Activated naive CD8-positive, alpha-beta T cell treated with anti-CD3 and anti-CD28 coated beads for 36 hours (primary cell): ENCODE results near the gene GASK1A. TPM values are rescaled to one million over a fixed set of nuclear protein-coding genes. Genes with fewer than 3 reads are reported as not detected.
"Not testable (repeated sequence)": the region's sequence is repeated elsewhere in the genome, so short reads cannot be mapped to it uniquely, and the experiment has no call there.

Experiments
- DNase-seq: peaks from one replicate; pipeline ENCODE4 v3.0.0; 2021
- H3K27ac Mint-ChIP-seq: one replicate; pipeline ENCODE4 v1.8.0; 2022; ENCODE audit warnings: mild to moderate bottlenecking, moderate library complexity, mixed read lengths
- H3K27me3 Mint-ChIP-seq: one replicate; pipeline ENCODE4 v1.8.0; 2022; ENCODE audit warnings: mild to moderate bottlenecking, mixed read lengths
- H3K36me3 Mint-ChIP-seq: one replicate; pipeline ENCODE4 v1.8.0; 2021; ENCODE audit warnings: mild to moderate bottlenecking, mixed read lengths
- H3K4me1 Mint-ChIP-seq: one replicate; pipeline ENCODE4 v1.8.0; 2021; ENCODE audit warnings: mixed read lengths
- H3K4me3 Mint-ChIP-seq: one replicate; pipeline ENCODE4 v1.8.0; 2022; ENCODE audit warnings: mild to moderate bottlenecking, moderate library complexity, mixed read lengths
- H3K9me3 Mint-ChIP-seq: one replicate; pipeline ENCODE4 v1.8.0; 2022; ENCODE audit warnings: mixed read lengths
- total RNA-seq, 2 experiments: library from RNA; stranded (reverse); gene quantifications; one replicate each; pipeline ENCODE4 v1.2.3, GENCODE V29; 2021

Gene GASK1A
- total RNA-seq, 2 experiments from 2014 or later, result 0.08 TPM; not detected in 1

GRCh38 chr3:43043793-43044192, 64.7 kb downstream of the GASK1A start:
- Mint-ChIP-seq H3K9me3 (peaks cover 18% of the 10 kb centered on the region), H3K4me1 (no peaks in the 10 kb centered on the region), H3K4me3 (no peak overlapping the region), H3K27ac (no peak overlapping the region), H3K36me3 (peaks cover 10% of the 10 kb centered on the region), H3K27me3 (no peaks in the 10 kb centered on the region)
- DNase-seq, result no peak

- peaks cover 25% of the 10 kb centered on the region for H3K9me3 Mint-ChIP-seq
- not testable (repeated sequence) for DNase-seq, H3K4me3 Mint-ChIP-seq, H3K4me1 Mint-ChIP-seq, H3K27ac Mint-ChIP-seq, H3K27me3 Mint-ChIP-seq
- peaks cover 10% of the 10 kb centered on the region for H3K36me3 Mint-ChIP-seq
Observed at GRCh38 chr3:43045079-43045478, 66.0 kb downstream of the GASK1A start.

- Mint-ChIP-seq H3K4me3 (no peak overlapping the region), H3K27ac (no peak overlapping the region), H3K36me3 (peaks cover 15% of the 10 kb centered on the region), H3K27me3 (no peaks in the 10 kb centered on the region), H3K4me1 (no peaks in the 10 kb centered on the region), H3K9me3 (peaks cover 34% of the 10 kb centered on the region)
- no peak for DNase-seq
Observed at GRCh38 chr3:43046583-43046982, 67.5 kb downstream of the GASK1A start.

GRCh38 chr3:43048470-43048869, 69.4 kb downstream of the GASK1A start:
- no peak for DNase-seq
- no peaks in the 10 kb centered on the region for H3K4me1 Mint-ChIP-seq
- no peak overlapping the region for H3K4me3 Mint-ChIP-seq
- no peaks in the 10 kb centered on the region for H3K27me3 Mint-ChIP-seq
- H3K36me3 Mint-ChIP-seq, result peaks cover 15% of the 10 kb centered on the region
- H3K27ac Mint-ChIP-seq, result no peak overlapping the region
- peaks cover 44% of the 10 kb centered on the region for H3K9me3 Mint-ChIP-seq

- no peaks in the 10 kb centered on the region for H3K27me3 Mint-ChIP-seq
- H3K27ac Mint-ChIP-seq, result no peak overlapping the region
- no peak for DNase-seq
- peaks cover 5% of the 10 kb centered on the region for H3K36me3 Mint-ChIP-seq
- H3K4me3 Mint-ChIP-seq, result no peak overlapping the region
- H3K9me3 Mint-ChIP-seq, result peaks cover 28% of the 10 kb centered on the region
- H3K4me1 Mint-ChIP-seq, result no peaks in the 10 kb centered on the region
Observed at GRCh38 chr3:43053291-43053690, 74.2 kb downstream of the GASK1A start.

GRCh38 chr3:43054754-43055153, 75.6 kb downstream of the GASK1A start:
- DNase-seq, result no peak
- no peak overlapping the region for H3K4me3 Mint-ChIP-seq
- H3K4me1 Mint-ChIP-seq, result peaks cover 1% of the 10 kb centered on the region
- peaks cover 4% of the 10 kb centered on the region for H3K36me3 Mint-ChIP-seq
- no peak overlapping the region for H3K27ac Mint-ChIP-seq
- H3K9me3 Mint-ChIP-seq, result peaks cover 20% of the 10 kb centered on the region
- H3K27me3 Mint-ChIP-seq, result no peaks in the 10 kb centered on the region

GRCh38 chr3:43055393-43055792, 76.3 kb downstream of the GASK1A start:
- Mint-ChIP-seq H3K27ac (no peak overlapping the region), H3K36me3 (peaks cover 3% of the 10 kb centered on the region), H3K4me3 (no peak overlapping the region), H3K4me1 (peaks cover 8% of the 10 kb centered on the region), H3K27me3 (no peaks in the 10 kb centered on the region), H3K9me3 (peaks cover 16% of the 10 kb centered on the region)
- no peak for DNase-seq

GRCh38 chr3:43055806-43056770, 77.0 kb downstream of the GASK1A start:
- no peak overlapping the region for H3K27ac Mint-ChIP-seq
- no peak overlapping the region for H3K4me3 Mint-ChIP-seq
- no peaks in the 10 kb centered on the region for H3K36me3 Mint-ChIP-seq
- no peak for DNase-seq
- H3K9me3 Mint-ChIP-seq, result peaks cover 12% of the 10 kb centered on the region
- no peaks in the 10 kb centered on the region for H3K27me3 Mint-ChIP-seq
- H3K4me1 Mint-ChIP-seq, result peaks cover 14% of the 10 kb centered on the region

- DNase-seq, result no peak
- no peaks in the 10 kb centered on the region for H3K9me3 Mint-ChIP-seq
Observed at GRCh38 chr3:43059456-43059855, 80.3 kb downstream of the GASK1A start.

GRCh38 chr3:43061101-43061895, 82.2 kb downstream of the GASK1A start:
- no peaks in the 10 kb centered on the region for H3K9me3 Mint-ChIP-seq
- no peaks in the 10 kb centered on the region for H3K27me3 Mint-ChIP-seq
- H3K4me3 Mint-ChIP-seq, result no peak overlapping the region
- no peak for DNase-seq
- no peak overlapping the region for H3K27ac Mint-ChIP-seq
- no peaks in the 10 kb centered on the region for H3K36me3 Mint-ChIP-seq
- peaks cover 25% of the 10 kb centered on the region for H3K4me1 Mint-ChIP-seq

More at GRCh38 chr3:43059456-43059855, 80.3 kb downstream of the GASK1A start:
- no peak overlapping the region for H3K4me3 Mint-ChIP-seq
- H3K27me3 Mint-ChIP-seq, result no peaks in the 10 kb centered on the region
- no peaks in the 10 kb centered on the region for H3K36me3 Mint-ChIP-seq
- no peak overlapping the region for H3K27ac Mint-ChIP-seq
- H3K4me1 Mint-ChIP-seq, result peaks cover 25% of the 10 kb centered on the region

GRCh38 chr3:43062040-43062563, 83.0 kb downstream of the GASK1A start:
- Mint-ChIP-seq H3K27ac (no peak overlapping the region), H3K27me3 (no peaks in the 10 kb centered on the region), H3K36me3 (no peaks in the 10 kb centered on the region), H3K4me3 (no peak overlapping the region), H3K9me3 (no peaks in the 10 kb centered on the region), H3K4me1 (peaks cover 25% of the 10 kb centered on the region)
- no peak for DNase-seq

GRCh38 chr3:43062564-43063040, 83.5 kb downstream of the GASK1A start:
- Mint-ChIP-seq H3K9me3 (no peaks in the 10 kb centered on the region), H3K4me3 (no peak overlapping the region), H3K27me3 (no peaks in the 10 kb centered on the region), H3K36me3 (no peaks in the 10 kb centered on the region), H3K4me1 (peaks cover 25% of the 10 kb centered on the region), H3K27ac (no peak overlapping the region)
- DNase-seq, result no peak

- no peak overlapping the region for H3K4me3 Mint-ChIP-seq
- H3K36me3 Mint-ChIP-seq, result no peaks in the 10 kb centered on the region
- H3K4me1 Mint-ChIP-seq, result peaks cover 25% of the 10 kb centered on the region
- no peak for DNase-seq
- no peaks in the 10 kb centered on the region for H3K9me3 Mint-ChIP-seq
- no peak overlapping the region for H3K27ac Mint-ChIP-seq
- no peaks in the 10 kb centered on the region for H3K27me3 Mint-ChIP-seq
Observed at GRCh38 chr3:43063114-43063513, 84.0 kb downstream of the GASK1A start.

GRCh38 chr3:43070670-43071069, 91.6 kb downstream of the GASK1A start:
- DNase-seq, H3K9me3 Mint-ChIP-seq, H3K4me1 Mint-ChIP-seq, H3K36me3 Mint-ChIP-seq, H3K27ac Mint-ChIP-seq, H3K27me3 Mint-ChIP-seq, H3K4me3 Mint-ChIP-seq: not testable (repeated sequence)

- H3K4me3 Mint-ChIP-seq, result no peak overlapping the region
- DNase-seq, result no peak
Observed at GRCh38 chr3:43071313-43071893, 92.3 kb downstream of the GASK1A start.

More at GRCh38 chr3:43071313-43071893, 92.3 kb downstream of the GASK1A start:
- Mint-ChIP-seq H3K36me3 (no peaks in the 10 kb centered on the region), H3K27me3 (no peaks in the 10 kb centered on the region), H3K27ac (no peak overlapping the region), H3K9me3 (no peaks in the 10 kb centered on the region), H3K4me1 (no peaks in the 10 kb centered on the region)
